ENCODE measurements around the gene CSMD2.

Gene CSMD2

DNA sequence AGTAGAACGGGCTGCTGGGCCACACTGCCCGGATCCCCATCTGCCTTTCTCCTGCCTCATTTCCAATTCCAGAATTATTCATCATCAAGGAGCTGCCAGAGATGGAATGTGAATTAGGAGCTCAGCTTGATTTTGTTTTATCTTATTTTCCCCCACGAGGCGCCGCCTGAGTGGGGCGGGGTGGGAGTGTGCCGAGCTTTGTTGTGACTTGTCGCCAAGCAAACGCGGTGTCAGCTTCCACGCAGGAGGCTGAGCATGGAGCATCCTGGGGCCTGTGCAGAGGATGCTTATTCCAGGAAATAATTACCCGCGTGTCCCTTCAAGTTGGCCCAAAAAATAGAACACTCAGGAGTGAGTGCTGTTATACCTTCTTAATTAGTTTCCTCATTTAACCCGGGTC, 209.9 kb downstream of the CSMD2 start:
- TF ChIP-seq, protein P1, sequence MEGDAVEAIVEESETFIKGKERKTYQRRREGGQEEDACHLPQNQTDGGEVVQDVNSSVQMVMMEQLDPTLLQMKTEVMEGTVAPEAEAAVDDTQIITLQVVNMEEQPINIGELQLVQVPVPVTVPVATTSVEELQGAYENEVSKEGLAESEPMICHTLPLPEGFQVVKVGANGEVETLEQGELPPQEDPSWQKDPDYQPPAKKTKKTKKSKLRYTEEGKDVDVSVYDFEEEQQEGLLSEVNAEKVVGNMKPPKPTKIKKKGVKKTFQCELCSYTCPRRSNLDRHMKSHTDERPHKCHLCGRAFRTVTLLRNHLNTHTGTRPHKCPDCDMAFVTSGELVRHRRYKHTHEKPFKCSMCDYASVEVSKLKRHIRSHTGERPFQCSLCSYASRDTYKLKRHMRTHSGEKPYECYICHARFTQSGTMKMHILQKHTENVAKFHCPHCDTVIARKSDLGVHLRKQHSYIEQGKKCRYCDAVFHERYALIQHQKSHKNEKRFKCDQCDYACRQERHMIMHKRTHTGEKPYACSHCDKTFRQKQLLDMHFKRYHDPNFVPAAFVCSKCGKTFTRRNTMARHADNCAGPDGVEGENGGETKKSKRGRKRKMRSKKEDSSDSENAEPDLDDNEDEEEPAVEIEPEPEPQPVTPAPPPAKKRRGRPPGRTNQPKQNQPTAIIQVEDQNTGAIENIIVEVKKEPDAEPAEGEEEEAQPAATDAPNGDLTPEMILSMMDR (IDR thresholded peaks at IDR 0.05; ENCODE audit: insufficient read depth, low read length, missing control alignments) = no peak
- no peak for DNase-seq (ENCODE audit: low read depth, low spot score)
- ChIA-PET POLR2A (no interaction called here), CTCF (no interaction called here)
- H3K4me3 ChIP-seq (ENCODE audit: low read depth, low read length) = no peak overlapping the region

DNA sequence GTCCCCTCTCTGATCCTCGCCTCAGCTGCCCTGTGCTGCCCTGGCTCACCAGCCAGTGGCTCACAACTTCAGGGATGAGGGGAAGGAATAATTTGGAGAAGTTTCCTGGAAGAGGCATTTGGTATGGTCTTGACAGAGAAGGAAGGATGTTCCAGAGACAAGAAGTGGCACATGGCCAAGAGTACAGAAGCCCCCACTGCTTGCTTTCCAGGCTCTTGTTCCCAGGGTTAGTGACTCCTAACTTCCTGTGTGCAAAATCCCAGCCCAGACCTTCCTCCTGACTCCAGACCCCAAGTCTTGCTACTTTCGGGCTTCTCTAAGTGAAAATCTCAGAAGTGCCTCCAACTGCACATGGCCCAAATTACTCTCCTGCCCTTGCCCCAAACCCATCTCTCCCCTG, 215.5 kb downstream of the CSMD2 start:
- ChIA-PET CTCF (no interaction called here), POLR2A (no interaction called here)
- no peak for DNase-seq (ENCODE audit: low read depth, low spot score)
- H3K4me3 ChIP-seq (ENCODE audit: low read depth, low read length) = no peak overlapping the region
- TF ChIP-seq, protein P1 (IDR thresholded peaks at IDR 0.05; ENCODE audit: insufficient read depth, low read length, missing control alignments) = no peak

DNA sequence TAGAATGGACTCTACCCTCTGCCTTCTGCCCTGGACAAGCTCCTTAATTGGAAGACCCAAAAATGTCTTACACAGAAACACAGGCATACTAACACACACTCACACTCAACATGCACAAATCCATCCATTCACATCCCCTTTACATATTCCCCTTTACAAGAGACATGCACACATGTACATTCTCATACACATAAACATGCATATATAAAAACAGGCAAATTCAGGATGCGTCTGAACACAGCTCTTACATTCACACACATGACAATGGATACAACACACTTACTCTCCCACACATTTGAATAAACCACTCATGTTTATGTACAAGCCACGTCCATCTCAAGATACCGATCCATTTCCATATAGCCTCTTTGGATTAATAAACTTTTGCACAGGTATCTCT, 216.7 kb downstream of the CSMD2 start:
- DNase-seq (ENCODE audit: low read depth, low spot score) = no peak
- H3K4me3 ChIP-seq (ENCODE audit: low read depth, low read length) = no peak overlapping the region
- ChIA-PET CTCF (interaction anchor here (1.2 kb wide), 1 partner anchor 215 kb away, joined by 3 read pairs; no protein-coding TSS in a partner anchor), POLR2A (no interaction called here)
- TF ChIP-seq, protein P1 (IDR thresholded peaks at IDR 0.05; ENCODE audit: insufficient read depth, low read length, missing control alignments) = no peak

DNA sequence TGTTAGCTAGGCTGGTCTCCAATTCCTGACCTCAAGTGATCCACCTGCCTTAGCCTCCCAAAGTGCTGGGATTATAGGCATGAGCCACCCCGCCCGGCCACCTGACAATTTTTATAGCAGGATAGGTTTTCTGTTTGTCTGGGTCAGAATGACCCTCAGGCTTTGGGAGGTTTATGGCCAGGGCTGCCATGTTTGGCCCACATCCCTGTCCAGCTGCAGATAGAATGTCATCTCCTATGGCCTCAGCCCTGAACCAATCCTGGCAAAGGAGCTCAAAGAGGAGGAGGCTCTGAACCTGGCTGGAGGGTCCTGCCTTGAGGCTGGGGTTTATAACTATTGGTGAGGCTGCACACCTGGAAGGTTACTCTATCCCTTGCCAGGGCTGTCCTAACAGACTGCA, 218.2 kb downstream of the CSMD2 start:
- ChIA-PET POLR2A (no interaction called here), CTCF (no interaction called here)
- no peak overlapping the region for H3K4me3 ChIP-seq (ENCODE audit: low read depth, low read length)
- TF ChIP-seq, protein P1 (IDR thresholded peaks at IDR 0.05; ENCODE audit: insufficient read depth, low read length, missing control alignments) = no peak
- no peak for DNase-seq (ENCODE audit: low read depth, low spot score)

DNA sequence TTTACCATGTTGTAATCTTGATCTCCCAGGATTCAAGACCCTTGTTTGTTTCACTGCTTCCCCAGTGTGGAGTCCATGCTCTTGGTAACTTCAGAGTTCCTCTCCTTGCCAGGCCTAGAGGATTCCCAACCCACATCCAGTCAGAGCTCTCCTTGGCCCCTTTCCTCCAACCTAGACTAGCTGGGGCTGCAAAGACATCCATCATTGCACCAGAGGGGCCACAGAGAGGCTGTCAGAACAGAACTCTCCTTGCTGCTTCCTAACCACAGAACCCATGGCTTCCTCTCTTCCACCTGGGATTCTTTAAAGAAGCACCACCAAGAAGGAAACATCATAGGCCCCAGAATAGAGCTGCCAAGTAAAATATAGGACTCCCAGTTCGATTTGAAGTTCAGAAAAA, 220.2 kb downstream of the CSMD2 start:
- no peak overlapping the region for H3K4me3 ChIP-seq (ENCODE audit: low read depth, low read length)
- no peak for DNase-seq (ENCODE audit: low read depth, low spot score)
- TF ChIP-seq, protein P1 (IDR thresholded peaks at IDR 0.05; ENCODE audit: insufficient read depth, low read length, missing control alignments) = no peak
- POLR2A ChIA-PET = no interaction called here
- CTCF ChIA-PET = interaction anchor here (1.5 kb wide), 1 partner anchor 68 kb away, joined by 3 read pairs; no protein-coding TSS in a partner anchor

DNA sequence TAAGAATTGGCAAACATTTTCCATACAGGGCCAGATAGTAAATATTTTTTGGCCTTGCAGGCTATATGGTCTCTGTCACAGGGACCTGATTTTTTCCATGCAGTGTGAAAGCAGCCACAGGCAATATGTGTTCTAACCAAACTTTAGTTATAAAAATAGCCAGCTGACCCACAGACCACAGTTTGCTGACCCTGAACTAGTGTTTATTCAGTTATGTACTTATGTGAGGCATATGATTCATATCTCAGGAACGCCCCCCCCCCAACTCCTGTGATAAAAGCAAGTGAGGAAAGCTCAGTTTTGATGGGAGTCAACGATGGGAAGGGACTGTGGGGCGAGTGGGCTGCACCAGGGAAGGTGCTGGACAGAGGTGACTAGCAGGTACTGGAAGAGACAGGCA, 221.1 kb downstream of the CSMD2 start:
- peak; percentile 66 for DNase-seq (ENCODE audit: low read depth, low spot score)
- CTCF ChIA-PET = no interaction called here
- TF ChIP-seq, protein P1 (IDR thresholded peaks at IDR 0.05; ENCODE audit: insufficient read depth, low read length, missing control alignments) = no peak
- H3K4me3 ChIP-seq (ENCODE audit: low read depth, low read length) = no peak overlapping the region
- POLR2A ChIA-PET = interaction anchor here (0.7 kb wide), 1 partner anchor 195 kb away, joined by 4 read pairs; no protein-coding TSS in a partner anchor

Data from AG04449 (cell line).